ENCODE measurements around the gene SYT5. TPM values are rescaled to one million over a fixed set of nuclear protein-coding genes. Genes with fewer than 3 reads are reported as not detected.

The SYT5 gene
- total and polyA plus RNA-seq, 2 of the 13 experiments (the other 11 are each of a cell fraction or from before 2014, with no cell fraction given) = not detected

- TF ChIP-seq RERE (CRISPR knock-in tag; IDR thresholded peaks at IDR 0.05; ENCODE audit: low read depth) = peak; percentile 60; the same call in 1 of the 2 replicates
- peak; percentile 96 for TF ChIP-seq KLF11 (CRISPR knock-in tag; IDR thresholded peaks at IDR 0.05)
- peak; percentile 88; the same call in 1 of the 2 replicates for TF ChIP-seq ZNF558 (CRISPR knock-in tag; IDR thresholded peaks at IDR 0.05; ENCODE audit: borderline replicate concordance)
- peak; percentile 91 for TF ChIP-seq DBP (CRISPR knock-in tag; IDR thresholded peaks at IDR 0.05; ENCODE audit: not compliant biosample characterization)
- peak; percentile 86 for TF ChIP-seq KDM1A (CRISPR knock-in tag; IDR thresholded peaks at IDR 0.05)
- peak; percentile 80 for TF ChIP-seq GATAD1 (CRISPR knock-in tag; IDR thresholded peaks at IDR 0.05)
- TF ChIP-seq ATF7 (IDR thresholded peaks at IDR 0.05) = 0 out of 2 replicates have a peak, but pooled peaks have one; percentile 44
- TF ChIP-seq ATF7 (CRISPR knock-in tag; IDR thresholded peaks at IDR 0.05) = peak; percentile 80
- TF ChIP-seq ZNF121 (CRISPR knock-in tag; IDR thresholded peaks at IDR 0.05) = peak; percentile 54
- TF ChIP-seq ZNF18 (CRISPR knock-in tag; IDR thresholded peaks at IDR 0.05; ENCODE audit: insufficient replicate concordance) = peak; percentile 94
- peak; percentile 93 for TF ChIP-seq SP140L (CRISPR knock-in tag; IDR thresholded peaks at IDR 0.05; ENCODE audit: borderline replicate concordance)
- TF ChIP-seq HINFP (CRISPR knock-in tag; IDR thresholded peaks at IDR 0.05; ENCODE audit: low read depth) = peak; percentile 74; the same call in 1 of the 2 replicates
- TF ChIP-seq ZNF326 (CRISPR knock-in tag; IDR thresholded peaks at IDR 0.05; ENCODE audit: borderline replicate concordance) = peak; percentile 62; the same call in 1 of the 2 replicates
- peak; percentile 91; the same call in 1 of the 2 replicates for TF ChIP-seq MAF1 (CRISPR knock-in tag; IDR thresholded peaks at IDR 0.05; ENCODE audit: borderline replicate concordance)
- peak; percentile 87 for TF ChIP-seq ZXDC (CRISPR knock-in tag; IDR thresholded peaks at IDR 0.05)
- TF ChIP-seq KAT2B (IDR thresholded peaks at IDR 0.05; ENCODE audit: borderline replicate concordance, low read depth, low read length) = no peak
- peak; percentile 62 for TF ChIP-seq ZFP1 (CRISPR knock-in tag; IDR thresholded peaks at IDR 0.05)
Measured at GRCh38 chr19:55216461-55217198, 36.5 kb upstream of the SYT5 start (continued).
